ENCODE data around the gene ARHGEF28.

Gene ARHGEF28

GRCh38 chr5:73911761-73912393, 285.9 kb downstream of the ARHGEF28 start:
- Mint-ChIP-seq H3K4me1 (ENCODE audit: low read depth) (peaks cover 1% of the 10 kb centered on the region), H3K36me3 (ENCODE audit: low read depth) (no peaks in the 10 kb centered on the region), H3K27me3 (ENCODE audit: low read depth) (peaks cover 26% of the 10 kb centered on the region), H3K4me3 (no peak overlapping the region), H3K9me3 (no peaks in the 10 kb centered on the region), H3K27ac (no peak overlapping the region)
- no peak for DNase-seq (ENCODE audit: low spot score)

- Mint-ChIP-seq H3K9me3 (no peaks in the 10 kb centered on the region), H3K27ac (no peak overlapping the region), H3K4me1 (ENCODE audit: low read depth) (peaks cover 1% of the 10 kb centered on the region), H3K4me3 (no peak overlapping the region), H3K36me3 (ENCODE audit: low read depth) (no peaks in the 10 kb centered on the region), H3K27me3 (ENCODE audit: low read depth) (peaks cover 20% of the 10 kb centered on the region)
- no peak for DNase-seq (ENCODE audit: low spot score)
Measured at GRCh38 chr5:73912821-73913271, 286.9 kb downstream of the ARHGEF28 start.

GRCh38 chr5:73913971-73914370, 288.0 kb downstream of the ARHGEF28 start:
- no peak overlapping the region for H3K4me3 Mint-ChIP-seq
- no peak overlapping the region for H3K27ac Mint-ChIP-seq
- no peaks in the 10 kb centered on the region for H3K9me3 Mint-ChIP-seq
- no peaks in the 10 kb centered on the region for H3K36me3 Mint-ChIP-seq (ENCODE audit: low read depth)
- no peak for DNase-seq (ENCODE audit: low spot score)
- peaks cover 1% of the 10 kb centered on the region for H3K4me1 Mint-ChIP-seq (ENCODE audit: low read depth)
- peaks cover 14% of the 10 kb centered on the region for H3K27me3 Mint-ChIP-seq (ENCODE audit: low read depth)

- no peak for DNase-seq (ENCODE audit: low spot score)
- Mint-ChIP-seq H3K27ac (no peak overlapping the region), H3K4me1 (ENCODE audit: low read depth) (peaks cover 1% of the 10 kb centered on the region), H3K27me3 (ENCODE audit: low read depth) (peaks cover 22% of the 10 kb centered on the region), H3K36me3 (ENCODE audit: low read depth) (no peaks in the 10 kb centered on the region), H3K9me3 (no peaks in the 10 kb centered on the region), H3K4me3 (no peak overlapping the region)
Measured at GRCh38 chr5:73915345-73915744, 289.3 kb downstream of the ARHGEF28 start.

- no peak for DNase-seq (ENCODE audit: low spot score)
- H3K27me3 Mint-ChIP-seq (ENCODE audit: low read depth), result peaks cover 21% of the 10 kb centered on the region
Measured at GRCh38 chr5:73917433-73917832, 291.4 kb downstream of the ARHGEF28 start.

GRCh38 chr5:73917891-73918290, 291.9 kb downstream of the ARHGEF28 start:
- Mint-ChIP-seq H3K27me3 (ENCODE audit: low read depth) (peaks cover 21% of the 10 kb centered on the region), H3K9me3 (no peaks in the 10 kb centered on the region), H3K36me3 (ENCODE audit: low read depth) (no peaks in the 10 kb centered on the region), H3K4me1 (ENCODE audit: low read depth) (peaks cover under 1% of the 10 kb centered on the region), H3K4me3 (no peak overlapping the region), H3K27ac (no peak overlapping the region)
- no peak for DNase-seq (ENCODE audit: low spot score)

More at GRCh38 chr5:73917433-73917832, 291.4 kb downstream of the ARHGEF28 start:
- peaks cover 1% of the 10 kb centered on the region for H3K4me1 Mint-ChIP-seq (ENCODE audit: low read depth)
- no peaks in the 10 kb centered on the region for H3K9me3 Mint-ChIP-seq
- H3K4me3 Mint-ChIP-seq, result no peak overlapping the region
- no peaks in the 10 kb centered on the region for H3K36me3 Mint-ChIP-seq (ENCODE audit: low read depth)
- no peak overlapping the region for H3K27ac Mint-ChIP-seq

- H3K36me3 Mint-ChIP-seq (ENCODE audit: low read depth), result no peaks in the 10 kb centered on the region
- DNase-seq (ENCODE audit: low spot score), result no peak
Measured at GRCh38 chr5:73918791-73919221, 292.8 kb downstream of the ARHGEF28 start.

GRCh38 chr5:73921741-73922140, 295.7 kb downstream of the ARHGEF28 start:
- no peaks in the 10 kb centered on the region for H3K4me1 Mint-ChIP-seq (ENCODE audit: low read depth)
- no peaks in the 10 kb centered on the region for H3K9me3 Mint-ChIP-seq
- H3K4me3 Mint-ChIP-seq, result no peak overlapping the region
- H3K27ac Mint-ChIP-seq, result no peak overlapping the region
- H3K27me3 Mint-ChIP-seq (ENCODE audit: low read depth), result peaks cover 24% of the 10 kb centered on the region
- no peaks in the 10 kb centered on the region for H3K36me3 Mint-ChIP-seq (ENCODE audit: low read depth)
- DNase-seq (ENCODE audit: low spot score), result no peak

More at GRCh38 chr5:73918791-73919221, 292.8 kb downstream of the ARHGEF28 start:
- no peaks in the 10 kb centered on the region for H3K9me3 Mint-ChIP-seq
- H3K27ac Mint-ChIP-seq, result no peak overlapping the region
- peaks cover 21% of the 10 kb centered on the region for H3K27me3 Mint-ChIP-seq (ENCODE audit: low read depth)
- H3K4me1 Mint-ChIP-seq (ENCODE audit: low read depth), result no peaks in the 10 kb centered on the region
- H3K4me3 Mint-ChIP-seq, result no peak overlapping the region

- no peaks in the 10 kb centered on the region for H3K9me3 Mint-ChIP-seq
- H3K4me1 Mint-ChIP-seq (ENCODE audit: low read depth), result no peaks in the 10 kb centered on the region
- no peak overlapping the region for H3K27ac Mint-ChIP-seq
- H3K4me3 Mint-ChIP-seq, result no peak overlapping the region
- no peak for DNase-seq (ENCODE audit: low spot score)
- no peaks in the 10 kb centered on the region for H3K36me3 Mint-ChIP-seq (ENCODE audit: low read depth)
- H3K27me3 Mint-ChIP-seq (ENCODE audit: low read depth), result peaks cover 24% of the 10 kb centered on the region
Measured at GRCh38 chr5:73922224-73922623, 296.2 kb downstream of the ARHGEF28 start.

- peaks cover 24% of the 10 kb centered on the region for H3K27me3 Mint-ChIP-seq (ENCODE audit: low read depth)
- H3K4me3 Mint-ChIP-seq, result no peak overlapping the region
- H3K9me3 Mint-ChIP-seq, result no peaks in the 10 kb centered on the region
- no peaks in the 10 kb centered on the region for H3K4me1 Mint-ChIP-seq (ENCODE audit: low read depth)
- no peak for DNase-seq (ENCODE audit: low spot score)
- H3K36me3 Mint-ChIP-seq (ENCODE audit: low read depth), result no peaks in the 10 kb centered on the region
- H3K27ac Mint-ChIP-seq, result no peak overlapping the region
Measured at GRCh38 chr5:73922875-73923557, 297.0 kb downstream of the ARHGEF28 start.

GRCh38 chr5:73928476-73929070, 302.6 kb downstream of the ARHGEF28 start:
- H3K27me3 Mint-ChIP-seq (ENCODE audit: low read depth), result peaks cover 19% of the 10 kb centered on the region
- H3K36me3 Mint-ChIP-seq (ENCODE audit: low read depth), result no peaks in the 10 kb centered on the region
- no peaks in the 10 kb centered on the region for H3K4me1 Mint-ChIP-seq (ENCODE audit: low read depth)
- H3K9me3 Mint-ChIP-seq, result no peaks in the 10 kb centered on the region
- no peak overlapping the region for H3K4me3 Mint-ChIP-seq
- no peak for DNase-seq (ENCODE audit: low spot score)
- no peak overlapping the region for H3K27ac Mint-ChIP-seq

- Mint-ChIP-seq H3K36me3 (ENCODE audit: low read depth) (no peaks in the 10 kb centered on the region), H3K9me3 (no peaks in the 10 kb centered on the region), H3K27ac (no peak overlapping the region), H3K27me3 (ENCODE audit: low read depth) (peaks cover 18% of the 10 kb centered on the region), H3K4me3 (no peak overlapping the region), H3K4me1 (ENCODE audit: low read depth) (no peaks in the 10 kb centered on the region)
- no peak for DNase-seq (ENCODE audit: low spot score)
Measured at GRCh38 chr5:73935719-73936118, 309.7 kb downstream of the ARHGEF28 start.

GRCh38 chr5:73938280-73938937, 312.4 kb downstream of the ARHGEF28 start:
- H3K4me3 Mint-ChIP-seq, result no peak overlapping the region
- no peaks in the 10 kb centered on the region for H3K4me1 Mint-ChIP-seq (ENCODE audit: low read depth)
- H3K27me3 Mint-ChIP-seq (ENCODE audit: low read depth), result peaks cover 12% of the 10 kb centered on the region
- H3K36me3 Mint-ChIP-seq (ENCODE audit: low read depth), result no peaks in the 10 kb centered on the region
- no peak for DNase-seq (ENCODE audit: low spot score)
- H3K27ac Mint-ChIP-seq, result no peak overlapping the region
- no peaks in the 10 kb centered on the region for H3K9me3 Mint-ChIP-seq

GRCh38 chr5:73938938-73939320, 312.9 kb downstream of the ARHGEF28 start:
- Mint-ChIP-seq H3K9me3 (no peaks in the 10 kb centered on the region), H3K27ac (no peak overlapping the region), H3K36me3 (ENCODE audit: low read depth) (no peaks in the 10 kb centered on the region), H3K4me3 (no peak overlapping the region), H3K4me1 (ENCODE audit: low read depth) (no peaks in the 10 kb centered on the region), H3K27me3 (ENCODE audit: low read depth) (peaks cover 10% of the 10 kb centered on the region)
- no peak for DNase-seq (ENCODE audit: low spot score)

All from T-helper 2 cell treated with Interferon-gamma antibody and Interleukin-4, amounts not matched to agents 5 μg/mL and 100 μg/mL, for 36 hours (primary cell).